ENCODE results near the gene MRPL55.

Gene MRPL55

DNA sequence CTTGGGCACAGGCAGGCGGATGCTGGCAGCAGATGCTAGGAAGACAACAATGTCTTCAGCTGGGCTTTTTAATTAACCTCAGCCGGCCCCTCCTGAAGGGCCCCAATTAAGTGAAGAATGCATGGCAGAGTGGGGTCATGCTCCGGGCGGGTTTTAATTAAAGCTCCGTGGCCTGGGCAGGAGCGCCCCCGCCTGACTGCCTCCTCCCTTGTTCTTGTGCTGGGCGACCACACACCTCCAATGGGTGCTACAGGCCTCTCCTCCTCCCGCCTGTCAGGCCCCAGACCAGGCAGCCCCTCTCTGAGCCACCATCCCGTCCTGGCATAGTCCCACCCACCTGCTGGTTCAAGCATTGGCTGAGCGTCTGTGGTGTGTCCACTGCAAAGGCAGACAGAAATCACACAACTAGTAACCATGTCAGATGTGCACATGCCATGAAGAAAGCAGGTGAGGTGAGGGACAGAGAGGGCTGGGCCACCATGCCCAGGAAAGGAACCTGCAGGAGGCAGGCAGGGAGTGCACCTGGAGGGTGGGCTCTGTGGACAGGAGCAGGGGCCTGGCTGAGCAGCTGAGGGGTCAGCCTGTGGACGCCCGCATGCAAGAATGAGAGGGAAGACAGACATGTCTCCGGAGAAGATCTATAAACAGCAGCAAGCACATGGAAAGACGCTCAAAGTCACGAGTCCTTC lies 35.1 kb downstream of the MRPL55 start:
- in situ Hi-C loops (cut with HindIII; ENCODE audit: low sequenced_read_pairs): no loop called here

DNA sequence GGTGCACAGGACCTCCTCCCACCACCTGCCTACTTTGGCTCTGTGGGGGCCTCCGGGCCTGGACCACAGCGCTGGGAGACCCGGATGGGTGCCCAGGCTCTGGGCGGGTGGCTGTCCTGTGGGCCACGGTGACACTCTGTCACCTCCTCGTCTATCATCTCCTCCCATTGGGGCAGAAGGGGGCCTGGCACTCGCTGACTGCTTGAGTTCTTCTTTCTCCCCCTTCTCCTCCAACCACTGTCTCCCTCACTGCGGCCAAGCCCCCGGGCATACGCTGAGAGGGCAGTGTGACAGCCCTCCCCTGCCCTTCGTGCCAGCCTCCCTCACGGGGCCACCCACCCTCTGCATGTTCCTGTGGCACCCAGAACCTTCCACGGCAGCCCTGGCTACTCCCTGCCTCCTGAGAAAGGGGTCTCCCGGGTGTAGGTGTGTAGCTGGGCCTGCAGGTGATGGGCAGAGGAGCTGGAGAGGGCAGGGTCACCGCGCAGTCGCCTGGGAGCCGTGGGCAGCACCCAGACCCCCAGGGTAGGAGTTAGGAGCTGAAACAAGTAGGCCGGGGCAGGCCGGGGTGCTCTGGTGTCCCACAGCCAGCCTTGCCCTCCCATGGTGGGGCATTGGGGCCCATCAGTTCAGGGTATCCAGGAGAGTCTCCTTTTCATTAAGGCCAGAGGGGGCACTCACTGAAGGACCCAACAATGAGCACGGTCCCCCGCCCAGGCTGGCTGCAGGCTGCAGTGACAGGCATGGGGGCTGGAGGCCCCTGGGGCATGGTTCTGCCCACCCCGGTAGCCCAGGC lies 35.8 kb downstream of the MRPL55 start:
- in situ Hi-C loops (cut with HindIII; ENCODE audit: low sequenced_read_pairs): no loop called here

DNA sequence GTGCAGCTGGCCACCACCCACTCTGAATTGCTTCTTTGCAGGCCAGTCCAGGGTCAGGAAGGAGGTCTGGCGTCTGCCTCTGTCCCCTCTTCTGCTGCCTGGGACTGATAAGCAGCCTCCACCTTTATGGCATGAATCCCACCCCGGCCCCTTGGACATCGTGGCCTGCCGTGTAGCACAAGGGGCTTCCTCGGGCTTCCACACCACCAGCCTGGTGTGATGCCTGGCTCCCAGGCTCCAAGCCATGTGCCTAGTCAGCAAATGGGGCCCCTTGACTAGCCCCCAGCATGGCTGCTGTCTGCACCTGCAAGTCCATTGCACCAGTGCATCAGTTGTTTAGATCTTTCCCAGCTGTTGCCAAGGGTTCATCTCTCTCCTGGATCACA lies 36.4 kb downstream of the MRPL55 start:
- in situ Hi-C loops (cut with HindIII; ENCODE audit: low sequenced_read_pairs): no loop called here

DNA sequence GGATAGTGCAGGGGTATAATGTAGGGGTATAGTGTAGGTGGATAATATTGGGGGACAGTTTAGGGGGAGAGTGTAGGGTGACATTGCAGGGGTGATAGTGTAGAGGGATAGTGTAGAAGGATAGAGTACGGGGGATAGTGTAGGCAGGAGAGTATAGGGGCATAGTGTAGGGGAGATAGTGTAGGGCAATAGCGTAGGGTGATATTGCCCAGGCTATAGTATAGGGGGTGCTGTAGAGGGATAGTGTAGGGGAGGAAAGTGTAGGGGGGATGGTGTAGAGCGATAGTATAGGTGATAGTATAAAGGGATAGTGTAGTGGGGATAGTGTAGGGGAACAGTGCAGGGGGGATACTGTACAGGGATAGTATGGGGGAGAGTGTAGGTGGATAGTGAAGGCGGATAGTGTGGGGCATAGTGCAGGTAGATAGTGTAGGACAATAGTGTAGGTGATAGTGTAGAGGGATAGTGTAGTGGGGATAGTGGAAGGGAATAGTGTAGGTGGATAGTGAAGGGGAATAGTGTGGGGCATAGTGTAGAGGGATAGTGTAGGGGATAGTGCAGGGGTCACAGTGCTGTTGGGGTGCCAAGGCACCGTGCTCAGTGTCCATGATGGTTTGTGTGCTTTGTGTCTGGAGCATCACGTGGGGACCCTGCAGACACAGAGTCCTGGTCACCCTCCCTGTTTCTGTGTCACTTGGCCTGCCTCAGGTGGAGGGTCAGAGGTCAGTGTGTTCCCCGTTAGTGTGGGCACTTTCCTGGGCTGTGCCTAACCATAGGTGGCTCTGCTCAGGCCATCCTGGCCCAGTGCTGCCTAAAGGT lies 37.1 kb downstream of the MRPL55 start:
- in situ Hi-C loops (cut with HindIII; ENCODE audit: low sequenced_read_pairs): no loop called here

DNA sequence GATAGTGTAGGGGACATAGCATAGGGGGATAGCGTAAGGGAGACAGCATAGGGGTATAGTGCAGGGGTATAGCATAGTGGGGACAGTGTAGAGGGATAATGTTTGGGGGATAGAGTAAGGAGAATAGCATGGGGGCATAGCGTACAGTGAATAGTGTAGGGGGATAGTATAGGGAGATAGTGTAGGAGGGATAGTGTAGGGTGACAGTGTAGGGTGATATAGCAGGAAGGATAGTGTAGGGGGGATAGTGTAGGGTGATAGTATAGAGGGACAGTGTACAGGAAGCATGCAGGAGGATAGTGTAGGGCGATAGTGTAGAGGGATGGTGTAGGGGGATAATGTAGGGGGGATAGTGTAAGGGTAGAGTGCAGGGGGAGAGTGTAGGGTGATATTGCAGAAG lies 38.2 kb downstream of the MRPL55 start:
- in situ Hi-C loops (cut with HindIII; ENCODE audit: low sequenced_read_pairs): no loop called here

DNA sequence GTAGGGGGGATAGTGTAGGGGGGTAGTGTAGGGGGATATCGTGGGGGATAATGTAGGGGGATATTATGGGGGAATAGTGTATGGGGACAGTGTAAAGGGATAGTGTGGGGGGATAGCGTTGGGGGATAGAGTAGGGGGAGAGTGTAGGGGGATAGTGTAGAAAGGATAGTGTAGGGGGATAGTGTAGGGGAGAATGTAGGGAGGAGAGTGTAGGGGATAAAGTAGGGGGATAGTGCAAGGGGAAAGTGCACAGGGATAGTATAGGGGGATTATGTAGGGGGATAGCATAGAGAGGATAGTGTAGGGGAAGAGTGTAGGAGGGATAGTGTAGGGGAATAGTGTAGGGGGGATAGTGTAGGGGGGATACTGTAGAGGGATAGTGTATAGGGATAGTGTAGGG lies 38.9 kb downstream of the MRPL55 start:
- in situ Hi-C loops (cut with HindIII; ENCODE audit: low sequenced_read_pairs): no loop called here

DNA sequence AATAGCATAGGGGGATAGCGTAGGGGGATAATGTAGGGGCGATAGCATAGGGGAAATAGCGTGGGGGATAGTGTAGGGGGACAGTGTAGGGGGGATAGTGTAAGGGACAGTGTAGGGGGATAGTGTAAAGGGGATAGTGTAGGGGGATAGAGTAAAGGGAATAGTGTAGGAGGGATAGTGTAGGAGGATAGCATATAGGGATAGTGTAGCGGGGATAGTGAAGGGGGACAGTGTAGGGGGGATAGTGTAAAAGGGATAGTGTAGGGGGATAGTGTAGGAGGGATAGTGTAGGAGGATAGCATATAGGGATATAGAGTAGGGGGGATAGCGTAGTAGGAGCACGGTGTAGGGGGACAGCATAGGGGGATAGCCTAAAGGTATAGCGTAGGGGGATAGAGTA lies 40.7 kb downstream of the MRPL55 start:
- in situ Hi-C loops (cut with HindIII; ENCODE audit: low sequenced_read_pairs): loop anchor here (5.0 kb wide), 1 partner anchor 71 kb away; no protein-coding TSS in a partner anchor

DNA sequence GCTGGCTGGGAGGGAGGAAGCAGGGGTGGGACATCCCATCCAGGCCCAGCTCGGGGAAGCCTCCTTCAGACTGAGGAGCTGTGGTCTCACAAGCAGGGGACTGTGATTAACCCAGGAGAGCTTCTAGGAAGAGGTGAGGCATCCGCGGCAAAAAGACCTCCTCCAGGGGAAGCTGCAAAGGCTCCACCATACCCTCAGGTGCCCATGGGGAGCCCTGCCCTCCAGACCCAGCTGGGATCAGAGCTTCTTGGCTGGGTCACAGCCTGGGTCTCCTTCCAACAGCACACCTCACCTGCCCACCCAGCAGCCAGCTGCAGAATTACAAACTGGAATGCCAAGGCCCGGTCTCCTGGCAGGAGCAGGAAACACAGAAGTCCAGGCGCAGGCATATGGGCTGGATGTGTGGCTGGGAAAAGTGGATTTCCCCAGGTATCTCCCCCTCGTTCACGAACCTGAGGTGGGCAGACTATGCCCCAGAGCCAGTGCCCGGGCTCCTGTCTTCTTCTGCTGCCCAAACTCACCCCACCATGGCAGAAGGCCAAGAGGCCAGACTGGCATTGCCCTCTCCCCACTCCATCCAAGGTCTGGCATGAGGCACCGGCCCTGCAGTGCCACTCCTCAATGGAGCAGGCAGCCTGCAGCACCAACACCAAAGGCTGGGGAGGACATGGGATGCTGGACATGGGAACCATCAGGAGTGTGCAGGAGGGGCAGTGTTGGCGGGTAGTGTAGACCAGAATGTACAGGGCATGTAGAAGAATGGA lies 42.0 kb downstream of the MRPL55 start:
- in situ Hi-C loops (cut with HindIII; ENCODE audit: low sequenced_read_pairs): loop anchor here (5.0 kb wide), 1 partner anchor 70 kb away; no protein-coding TSS in a partner anchor

DNA sequence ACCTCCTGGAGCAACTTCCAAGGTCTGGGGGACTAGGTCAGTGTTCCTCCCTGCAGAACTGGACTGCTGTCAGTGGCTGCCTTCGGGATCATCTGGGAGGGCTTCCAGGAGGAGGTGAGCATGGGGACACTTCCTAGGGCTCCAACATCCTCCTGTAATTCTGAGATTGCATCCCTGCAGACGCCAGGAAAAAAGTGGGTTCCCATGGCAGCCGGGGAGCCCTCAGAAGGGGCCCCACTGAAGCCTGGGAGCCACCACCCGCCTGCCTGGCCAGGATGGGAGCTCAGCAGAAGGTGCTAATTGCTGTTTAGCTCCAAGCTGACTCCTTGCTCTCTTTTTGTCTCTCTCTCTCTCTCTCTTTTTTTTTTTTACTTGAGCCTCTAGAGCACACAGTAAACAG lies 42.7 kb downstream of the MRPL55 start:
- in situ Hi-C loops (cut with HindIII; ENCODE audit: low sequenced_read_pairs): loop anchor here (5.0 kb wide), 1 partner anchor 69 kb away; no protein-coding TSS in a partner anchor

DNA sequence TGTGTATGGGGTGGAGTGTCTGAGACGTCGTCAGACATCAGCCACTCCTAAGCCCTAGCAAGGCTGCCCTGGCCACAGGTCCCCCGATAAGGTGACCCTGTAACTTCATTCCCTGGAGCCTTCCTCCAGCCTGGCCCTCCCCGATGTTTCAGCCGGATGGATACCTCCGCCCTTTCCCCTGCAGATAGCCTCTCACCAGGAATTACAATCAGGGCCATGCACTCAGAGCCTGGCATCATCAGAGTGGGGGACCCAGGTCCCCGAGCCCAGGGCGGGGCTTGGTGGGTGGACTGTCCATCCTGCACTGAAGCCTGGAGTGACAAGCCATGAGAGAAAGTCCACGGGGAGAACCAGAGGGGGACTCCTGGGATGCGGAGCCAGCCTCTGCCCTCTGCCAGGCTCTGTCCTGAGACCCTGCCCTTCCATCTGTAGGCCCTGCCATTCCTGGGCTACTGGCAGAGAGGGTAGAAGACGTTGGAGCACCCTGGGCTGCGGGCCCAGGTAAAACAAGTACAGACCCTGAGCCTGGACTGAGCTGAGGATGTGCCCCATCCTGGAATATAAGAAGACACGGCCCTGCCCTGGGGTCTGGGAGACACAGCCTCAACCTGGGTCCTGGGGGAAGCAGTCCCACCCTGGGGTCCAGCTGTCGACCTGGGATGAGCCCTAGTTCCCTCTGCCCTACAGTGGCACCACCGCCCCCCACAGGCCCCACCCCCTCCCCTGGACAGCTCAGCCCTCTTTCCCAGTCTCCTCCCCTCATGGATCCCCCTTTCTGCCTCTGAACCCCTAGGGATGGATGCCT lies 43.4 kb downstream of the MRPL55 start:
- in situ Hi-C loops (cut with HindIII; ENCODE audit: low sequenced_read_pairs): loop anchor here (5.0 kb wide), 1 partner anchor 68 kb away; no protein-coding TSS in a partner anchor

DNA sequence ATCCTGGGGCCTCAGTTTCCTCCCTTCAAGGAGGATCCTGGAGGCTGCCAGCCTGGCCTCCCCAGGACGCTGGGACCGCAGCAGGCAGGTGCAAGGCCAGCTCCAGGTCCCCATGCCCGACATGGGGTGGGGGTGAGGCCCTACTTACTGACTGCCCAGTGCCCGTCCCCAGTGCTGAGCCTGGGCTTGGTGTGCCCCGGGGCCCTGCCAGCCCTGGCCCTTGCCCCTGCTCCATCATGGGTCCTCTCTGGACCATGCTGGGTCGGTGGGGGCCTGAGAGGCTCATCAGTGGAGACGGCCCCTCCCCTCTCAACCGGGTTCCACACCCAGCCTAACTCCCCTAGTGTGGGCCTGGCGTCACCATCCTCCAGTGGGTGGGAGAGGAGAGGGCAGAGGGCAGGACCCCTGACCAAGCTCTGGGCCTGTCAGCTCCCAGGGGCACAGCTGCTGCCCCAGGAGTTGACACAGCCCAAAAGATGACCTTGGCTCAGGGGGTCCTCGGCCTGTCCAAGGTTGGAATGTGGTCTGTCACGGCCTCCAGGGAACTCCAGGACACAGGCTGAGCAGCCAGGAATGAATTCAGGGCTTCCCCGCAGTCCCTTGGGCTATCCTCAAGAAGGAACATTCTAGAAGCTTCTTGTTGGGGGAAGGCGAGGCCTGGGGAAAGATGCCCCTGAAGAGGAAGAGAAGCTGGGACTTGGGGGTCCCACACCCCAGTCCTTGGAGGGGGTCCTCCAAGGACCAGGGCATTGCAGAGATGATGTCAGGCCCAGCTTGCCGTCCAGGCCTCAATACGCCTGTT lies 44.2 kb downstream of the MRPL55 start:
- in situ Hi-C loops (cut with HindIII; ENCODE audit: low sequenced_read_pairs): loop anchor here (5.0 kb wide), 1 partner anchor 68 kb away; no protein-coding TSS in a partner anchor

DNA sequence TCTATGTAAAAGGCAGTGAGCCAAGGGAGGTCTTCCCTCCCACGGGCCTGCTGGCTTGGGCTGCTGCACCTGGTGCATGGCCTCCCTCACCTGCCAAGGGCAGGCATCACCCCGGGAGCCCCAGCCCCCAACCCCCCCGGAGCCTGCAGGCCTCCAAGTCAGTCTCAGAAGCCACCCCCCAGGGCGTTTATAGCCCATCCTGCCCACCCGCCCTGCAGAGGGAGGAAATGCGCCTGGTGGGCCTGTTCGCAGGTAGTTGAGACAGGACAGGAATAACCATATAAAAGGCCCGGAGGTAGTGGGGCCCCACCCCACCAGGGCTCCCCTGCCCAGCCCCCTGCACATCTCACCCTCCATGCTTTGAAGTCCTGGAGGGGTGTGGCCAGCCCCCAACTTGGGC lies 44.8 kb downstream of the MRPL55 start:
- in situ Hi-C loops (cut with HindIII; ENCODE audit: low sequenced_read_pairs): no loop called here

DNA sequence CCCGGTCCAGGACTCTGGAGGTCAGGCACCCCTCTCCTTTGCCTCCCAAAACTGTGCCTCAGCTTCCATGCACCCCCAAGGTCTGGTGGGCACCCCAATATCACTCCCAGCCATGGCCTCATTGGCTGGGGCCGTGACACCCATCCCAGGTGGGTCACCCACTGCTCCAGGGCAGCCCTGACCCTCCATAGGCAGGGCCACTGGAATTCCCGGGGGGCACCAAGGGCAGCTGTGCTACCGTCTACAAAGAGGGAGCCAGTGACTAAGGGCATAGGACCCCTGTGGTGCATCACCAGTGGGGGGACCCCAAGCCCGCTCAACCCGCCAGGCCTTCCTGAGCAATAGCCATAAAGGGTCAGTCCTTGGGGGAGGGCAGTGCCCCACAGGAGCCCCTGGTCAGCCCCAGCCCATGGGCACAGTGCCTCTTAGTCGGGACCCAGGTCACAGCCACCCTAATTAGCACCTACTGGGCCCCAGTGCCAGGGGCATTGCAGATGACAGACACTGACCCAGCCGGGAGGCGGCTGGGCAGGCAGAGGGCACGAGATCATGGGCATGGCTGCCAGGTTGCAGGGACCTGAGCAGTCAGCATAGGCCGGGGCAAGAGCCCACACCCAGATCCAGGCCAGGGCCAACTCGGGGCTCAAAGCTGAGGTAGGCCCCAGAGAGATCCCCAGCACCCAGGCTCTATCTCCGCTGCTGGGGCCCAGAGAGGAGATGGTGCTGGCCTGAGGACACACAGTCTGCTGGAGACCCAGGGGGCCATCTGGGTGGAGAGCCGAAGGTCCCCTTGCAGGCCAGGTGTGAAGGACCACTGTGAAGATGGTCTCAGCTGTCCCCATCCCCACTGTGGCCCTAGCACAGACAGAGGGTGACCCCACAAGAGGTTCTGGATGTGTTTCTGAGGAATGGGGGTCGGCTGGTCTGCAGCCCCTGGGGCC lies 45.6 kb downstream of the MRPL55 start:
- in situ Hi-C loops (cut with HindIII; ENCODE audit: low sequenced_read_pairs): no loop called here

DNA sequence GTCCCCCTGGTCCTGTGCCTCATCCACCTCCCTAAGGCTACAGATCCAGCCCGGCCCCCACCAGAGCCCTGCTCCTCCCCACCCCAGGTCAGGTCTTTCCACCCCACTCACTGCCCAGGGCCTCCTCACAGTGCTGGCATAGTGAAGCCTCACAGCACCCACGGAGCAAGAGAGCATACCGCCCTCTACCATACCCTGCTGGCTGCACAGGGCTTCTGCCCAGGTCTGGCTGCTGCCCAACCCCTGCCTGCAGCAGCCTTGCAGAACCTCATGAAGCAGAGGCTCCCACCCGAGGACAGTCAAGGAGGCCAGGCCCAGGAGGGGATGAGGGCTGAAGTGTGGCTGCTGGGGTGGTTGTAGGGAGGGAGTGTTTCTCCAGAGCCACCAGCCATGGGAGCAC lies 46.3 kb downstream of the MRPL55 start:
- in situ Hi-C loops (cut with HindIII; ENCODE audit: low sequenced_read_pairs): no loop called here

DNA sequence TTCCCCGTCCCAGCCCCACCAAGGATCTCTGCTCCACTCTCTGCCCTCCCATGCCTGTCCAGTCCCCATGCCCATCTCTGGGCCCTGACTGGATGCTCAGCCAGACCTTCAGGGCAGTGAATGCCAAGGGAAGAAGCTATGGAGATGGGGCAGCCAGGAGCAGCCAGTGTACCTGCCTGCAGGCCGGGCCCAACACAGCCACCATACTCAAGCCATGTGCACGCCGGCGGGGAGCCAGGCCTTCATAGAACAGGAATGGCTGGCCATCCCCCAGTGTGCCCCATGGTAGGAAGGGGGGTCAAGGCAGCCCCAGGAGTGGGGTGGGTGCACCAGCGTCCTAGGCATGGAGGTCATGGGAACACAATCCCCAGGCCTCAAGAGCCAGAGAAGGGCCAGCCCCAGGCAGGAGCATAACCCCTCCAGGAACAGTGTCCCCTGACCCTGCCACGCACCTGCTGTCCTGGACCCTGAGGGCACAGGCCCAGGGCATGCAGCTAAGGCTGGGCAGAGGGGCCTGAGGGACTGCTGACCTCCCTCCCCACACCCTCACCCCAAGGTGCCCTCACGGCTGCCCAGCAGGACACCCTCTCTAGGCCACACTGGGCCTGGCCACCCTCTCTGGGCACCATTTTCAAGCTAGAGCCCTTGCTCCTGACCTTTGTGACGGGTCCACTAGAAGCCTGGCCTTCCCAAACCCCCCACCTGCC lies 46.9 kb downstream of the MRPL55 start:
- in situ Hi-C loops (cut with HindIII; ENCODE audit: low sequenced_read_pairs): no loop called here

DNA sequence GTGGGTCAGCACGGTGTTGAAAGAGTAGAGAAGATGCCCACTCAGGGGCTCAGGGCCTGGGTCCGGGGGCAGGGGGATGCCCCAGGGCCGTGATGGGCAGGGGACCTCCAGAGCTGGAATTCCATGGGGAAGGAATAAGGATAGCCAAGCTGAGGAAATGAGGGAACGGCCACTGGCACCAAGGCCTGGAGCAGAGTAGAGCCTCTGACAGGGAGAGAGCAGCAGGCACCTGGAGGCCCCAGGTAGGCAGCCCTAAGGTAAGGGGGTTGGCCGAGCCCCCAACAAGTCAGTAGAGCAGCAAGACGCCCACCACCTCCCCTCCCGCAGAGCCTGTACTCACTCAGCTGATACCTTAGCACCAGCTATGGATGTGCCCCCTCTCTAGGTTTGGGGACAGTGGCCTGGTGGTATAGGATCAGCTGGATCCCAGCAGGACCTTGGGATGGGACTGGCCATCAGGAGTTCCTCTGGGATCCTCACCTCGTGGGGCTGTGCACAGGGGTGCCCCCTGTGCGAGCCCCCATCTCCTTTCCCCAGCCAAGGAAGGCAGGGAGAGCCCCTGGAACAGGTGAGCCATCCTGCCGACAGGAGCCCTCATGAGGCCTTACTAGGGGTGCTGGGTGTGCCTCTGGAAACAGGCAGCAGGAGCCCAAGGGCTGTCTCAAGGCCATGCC lies 47.6 kb downstream of the MRPL55 start:
- in situ Hi-C loops (cut with HindIII; ENCODE audit: low sequenced_read_pairs): no loop called here
